ENCODE measurements around the gene UBE2H. TPM values are rescaled to one million over a fixed set of nuclear protein-coding genes. Genes with fewer than 3 reads are reported as not detected.
A peak's percentile ranks its signal among the peaks of the same experiment; 100 is the strongest.

Gene UBE2H
- total RNA-seq, 6 experiments from 2014 or later: 89.7 to 108 (median 105) TPM

DNA sequence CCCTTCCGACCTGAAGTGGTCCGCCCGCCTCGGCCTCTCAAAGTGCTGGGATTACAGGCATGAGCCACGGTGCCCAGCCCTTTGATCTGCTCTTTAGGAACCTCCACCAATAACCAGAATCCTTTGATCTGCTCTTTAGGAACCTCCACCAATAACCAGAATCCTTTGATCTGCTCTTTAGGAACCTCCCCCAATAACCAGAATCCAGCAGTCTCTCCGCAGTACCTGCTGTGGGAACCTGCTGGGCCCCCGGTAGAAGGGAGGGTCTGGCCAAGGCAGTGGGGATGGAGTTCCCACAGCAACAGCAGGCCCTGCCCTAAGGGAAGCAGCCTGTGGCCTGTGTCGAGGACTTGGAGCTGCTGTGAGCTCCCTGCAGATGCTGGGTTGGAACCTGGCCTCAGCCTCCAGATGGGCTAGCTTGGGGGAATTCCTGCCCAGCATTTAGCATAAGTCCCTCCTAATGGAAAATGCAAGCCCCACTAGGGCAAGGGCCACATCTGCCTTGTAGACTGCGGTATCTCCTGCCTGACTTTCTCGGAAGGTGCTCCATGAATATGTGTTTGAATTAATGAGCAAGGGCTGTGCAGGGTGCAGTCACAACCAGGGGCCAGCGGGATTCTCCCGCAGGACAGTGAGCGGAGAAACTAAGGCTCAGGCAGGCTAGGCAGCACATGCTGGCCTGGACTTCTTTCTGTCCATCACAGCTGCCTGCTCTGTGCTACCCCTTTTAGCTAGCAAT, 165.8 kb downstream of the UBE2H start:
- DNase-seq: no peak

DNA sequence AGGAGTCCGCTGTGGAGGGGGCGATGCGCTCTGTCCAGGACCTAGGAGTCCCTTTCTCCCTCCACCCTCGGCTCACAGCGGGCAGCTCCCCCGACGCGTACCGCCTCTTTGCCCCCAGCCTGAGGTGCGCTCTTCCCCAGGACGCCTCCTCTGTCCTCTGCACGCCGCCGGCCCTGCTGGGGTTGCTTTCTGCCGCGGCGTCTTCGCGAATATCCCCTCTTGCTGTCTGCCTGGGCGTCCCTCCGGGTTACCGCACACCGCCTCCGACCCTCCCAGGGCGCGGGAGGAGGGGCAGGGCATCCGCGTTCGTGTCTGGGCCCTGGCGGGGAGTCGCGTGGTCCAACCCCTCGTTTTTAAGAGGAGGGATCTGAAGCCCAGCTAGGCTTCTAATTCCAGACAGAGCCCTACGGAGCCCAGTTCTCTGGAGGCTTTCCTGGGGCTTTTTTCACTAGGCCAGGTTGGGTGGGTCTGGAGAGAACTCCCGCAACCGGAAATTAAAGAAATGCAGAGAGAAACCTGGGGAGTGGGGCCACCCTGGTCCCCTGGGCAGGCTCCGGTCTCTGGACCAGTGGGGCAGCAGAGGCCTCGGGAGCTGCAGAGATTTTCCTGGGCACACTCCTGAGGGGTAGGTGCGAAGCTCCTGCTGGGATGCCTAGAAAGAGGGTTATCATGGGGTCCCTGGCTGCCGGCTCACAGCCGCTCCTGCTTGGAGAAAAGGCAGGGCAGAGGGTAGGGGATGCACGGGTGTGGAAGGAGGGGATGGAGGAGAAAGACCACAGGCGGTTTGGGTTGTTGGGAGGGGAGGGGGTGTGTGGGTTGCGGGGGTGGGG, 166.9 kb downstream of the UBE2H start:
- Mint-ChIP-seq H3K4me1 (ENCODE audit: low read depth) (peaks cover 48% of the 10 kb centered on the region), H3K36me3 (ENCODE audit: low read depth) (0 out of 2 replicates have a peak, but pooled peaks cover 4% of the 10 kb centered on the region), H3K9me3 (peaks cover 4% of the 10 kb centered on the region; the same call in 1 of the 2 replicates), H3K27ac (no peak overlapping the region), H3K27me3 (ENCODE audit: insufficient read depth) (peaks cover 54% of the 10 kb centered on the region), H3K4me3 (peak overlapping the region; percentile 46)
- no peak for DNase-seq
- TF ChIP-seq, protein P1, sequence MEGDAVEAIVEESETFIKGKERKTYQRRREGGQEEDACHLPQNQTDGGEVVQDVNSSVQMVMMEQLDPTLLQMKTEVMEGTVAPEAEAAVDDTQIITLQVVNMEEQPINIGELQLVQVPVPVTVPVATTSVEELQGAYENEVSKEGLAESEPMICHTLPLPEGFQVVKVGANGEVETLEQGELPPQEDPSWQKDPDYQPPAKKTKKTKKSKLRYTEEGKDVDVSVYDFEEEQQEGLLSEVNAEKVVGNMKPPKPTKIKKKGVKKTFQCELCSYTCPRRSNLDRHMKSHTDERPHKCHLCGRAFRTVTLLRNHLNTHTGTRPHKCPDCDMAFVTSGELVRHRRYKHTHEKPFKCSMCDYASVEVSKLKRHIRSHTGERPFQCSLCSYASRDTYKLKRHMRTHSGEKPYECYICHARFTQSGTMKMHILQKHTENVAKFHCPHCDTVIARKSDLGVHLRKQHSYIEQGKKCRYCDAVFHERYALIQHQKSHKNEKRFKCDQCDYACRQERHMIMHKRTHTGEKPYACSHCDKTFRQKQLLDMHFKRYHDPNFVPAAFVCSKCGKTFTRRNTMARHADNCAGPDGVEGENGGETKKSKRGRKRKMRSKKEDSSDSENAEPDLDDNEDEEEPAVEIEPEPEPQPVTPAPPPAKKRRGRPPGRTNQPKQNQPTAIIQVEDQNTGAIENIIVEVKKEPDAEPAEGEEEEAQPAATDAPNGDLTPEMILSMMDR (IDR thresholded peaks at IDR 0.05): no peak

More for the DNA sequence above, 165.8 kb downstream of the UBE2H start:
- Mint-ChIP-seq H3K27me3 (ENCODE audit: insufficient read depth) (peaks cover 46% of the 10 kb centered on the region), H3K36me3 (ENCODE audit: low read depth) (0 out of 2 replicates have a peak, but pooled peaks cover 4% of the 10 kb centered on the region), H3K9me3 (peaks cover 4% of the 10 kb centered on the region; the same call in 1 of the 2 replicates), H3K4me3 (no peak overlapping the region), H3K4me1 (ENCODE audit: low read depth) (peaks cover 42% of the 10 kb centered on the region), H3K27ac (no peak overlapping the region)
- TF ChIP-seq, protein P1 (IDR thresholded peaks at IDR 0.05): no peak

DNA sequence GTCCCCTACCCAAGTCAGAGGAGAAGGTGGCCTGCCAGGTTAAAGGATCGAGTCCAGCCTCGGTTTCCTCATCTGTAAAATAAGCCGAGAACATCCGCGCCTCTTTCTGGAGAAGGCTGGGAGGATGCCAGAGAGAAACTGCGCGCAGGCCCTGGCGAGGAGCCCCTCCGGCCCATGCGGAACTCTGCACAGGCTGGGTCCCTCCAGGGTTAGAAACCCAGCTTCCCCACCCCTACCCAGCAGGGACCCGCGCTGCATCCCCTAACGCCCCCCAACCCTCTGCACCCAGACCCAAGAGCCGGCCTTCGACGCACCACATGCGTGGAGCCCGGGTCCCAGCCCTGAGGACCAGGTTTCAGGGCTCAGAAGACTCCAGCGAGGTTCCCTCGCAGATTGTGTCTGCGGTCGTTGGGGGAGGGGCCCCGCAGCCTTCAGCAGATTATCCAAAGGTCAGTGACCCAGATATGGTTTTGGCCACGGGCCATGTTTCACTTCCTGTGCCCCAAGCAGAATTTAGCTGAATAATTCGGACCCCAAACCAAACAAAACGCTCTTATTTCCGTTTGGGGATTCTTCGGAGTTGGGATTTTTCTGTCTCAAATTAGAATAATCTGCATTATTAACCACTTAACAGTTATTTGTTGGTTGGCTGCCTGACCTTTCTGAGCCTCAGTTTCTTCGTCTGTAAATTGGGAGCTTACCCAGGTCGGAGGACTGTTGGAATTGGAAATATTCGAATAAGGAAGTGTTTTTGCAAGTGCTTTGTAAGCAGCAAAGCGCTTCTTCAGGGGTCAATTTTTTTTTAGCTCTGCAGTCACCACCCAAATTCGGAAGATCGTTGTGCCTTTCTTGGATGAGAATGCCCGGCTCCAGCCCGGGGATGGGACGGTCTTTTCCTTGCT, 167.7 kb downstream of the UBE2H start:
- Mint-ChIP-seq H3K9me3 (peaks cover 4% of the 10 kb centered on the region; the same call in 1 of the 2 replicates), H3K27me3 (ENCODE audit: insufficient read depth) (peaks cover 58% of the 10 kb centered on the region), H3K27ac (no peak overlapping the region), H3K36me3 (ENCODE audit: low read depth) (0 out of 2 replicates have a peak, but pooled peaks cover 4% of the 10 kb centered on the region), H3K4me3 (peak overlapping the region; percentile 46), H3K4me1 (ENCODE audit: low read depth) (peaks cover 40% of the 10 kb centered on the region)
- no peak for DNase-seq
- TF ChIP-seq, protein P1 (IDR thresholded peaks at IDR 0.05): no peak

DNA sequence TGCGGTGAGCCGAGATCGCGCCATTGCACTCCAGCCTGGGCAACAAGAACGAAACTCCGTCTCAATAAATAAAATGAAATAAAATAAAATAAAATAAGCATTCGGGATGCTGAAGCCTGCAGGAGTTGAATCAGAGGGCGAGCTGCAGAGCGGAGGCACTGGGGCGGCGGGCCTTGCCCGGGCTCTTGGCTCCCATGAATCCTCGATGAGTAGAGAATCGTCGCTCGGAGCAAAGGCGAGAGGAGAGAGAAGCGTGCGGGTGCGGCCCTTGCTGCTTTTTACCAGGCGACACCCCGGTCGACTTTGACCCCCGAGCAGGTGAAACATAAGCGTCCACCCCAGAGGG, 168.3 kb downstream of the UBE2H start:
- Mint-ChIP-seq H3K27ac (no peak overlapping the region), H3K27me3 (ENCODE audit: insufficient read depth) (peaks cover 58% of the 10 kb centered on the region), H3K9me3 (peaks cover 4% of the 10 kb centered on the region; the same call in 1 of the 2 replicates), H3K4me3 (no peak overlapping the region), H3K36me3 (ENCODE audit: low read depth) (0 out of 2 replicates have a peak, but pooled peaks cover 4% of the 10 kb centered on the region), H3K4me1 (ENCODE audit: low read depth) (peaks cover 34% of the 10 kb centered on the region)
- no peak for DNase-seq
- TF ChIP-seq, protein P1 (IDR thresholded peaks at IDR 0.05): no peak

DNA sequence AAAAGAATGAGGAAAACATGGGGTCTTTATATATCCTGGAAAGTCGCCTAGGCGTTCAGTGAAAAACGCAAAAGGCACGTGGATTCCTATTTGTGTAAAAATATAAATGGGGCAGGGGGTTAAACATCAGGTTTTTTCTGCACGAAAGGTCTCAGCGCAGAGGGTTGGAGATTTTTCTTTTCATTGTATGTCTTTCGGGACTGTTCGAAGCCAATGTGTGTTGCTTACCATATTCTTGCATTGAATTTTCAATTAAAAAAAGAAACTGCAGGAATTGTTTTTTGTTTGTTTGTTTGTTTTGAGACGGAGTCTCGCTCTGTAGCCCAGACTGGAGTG, 169.2 kb downstream of the UBE2H start:
- no peak for DNase-seq

More for the DNA sequence above, 169.2 kb downstream of the UBE2H start:
- peaks cover 58% of the 10 kb centered on the region for H3K27me3 Mint-ChIP-seq (ENCODE audit: insufficient read depth)
- H3K4me1 Mint-ChIP-seq (ENCODE audit: low read depth): peaks cover 31% of the 10 kb centered on the region
- H3K4me3 Mint-ChIP-seq: peak overlapping the region; percentile 46; the same call in 1 of the 2 replicates
- TF ChIP-seq, protein P1 (IDR thresholded peaks at IDR 0.05): no peak
- H3K9me3 Mint-ChIP-seq: peaks cover 4% of the 10 kb centered on the region; the same call in 1 of the 2 replicates
- no peak overlapping the region for H3K27ac Mint-ChIP-seq
- H3K36me3 Mint-ChIP-seq (ENCODE audit: low read depth): 0 out of 2 replicates have a peak, but pooled peaks cover 4% of the 10 kb centered on the region
